ENCODE measurements around the gene NUP58. TPM values are rescaled to one million over a fixed set of nuclear protein-coding genes. Genes with fewer than 3 reads are reported as not detected.

NUP58 gene
- total and polyA plus RNA-seq, 4 donors, result 9.6 to 43.1 (median 24.0) TPM

DNA sequence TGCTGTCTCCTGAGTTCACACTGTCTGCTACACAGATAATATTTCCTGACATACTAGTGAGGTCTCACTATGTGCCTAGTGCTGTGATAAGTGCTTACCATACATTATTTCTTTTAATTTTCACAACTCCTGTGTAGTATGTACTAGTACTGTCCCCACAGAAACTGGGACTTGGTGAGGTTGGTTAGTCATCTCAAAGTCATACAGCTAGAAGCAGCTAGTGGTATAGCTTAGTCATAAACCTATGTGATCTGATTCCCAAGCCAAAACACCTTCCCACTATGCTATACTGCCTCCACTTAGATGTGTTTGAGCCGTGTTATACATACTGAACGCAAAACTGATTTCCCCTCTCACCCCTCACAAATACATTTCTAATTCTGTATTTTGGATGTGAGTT lies 24.7 kb upstream of the NUP58 start:
- H3K4me3 ChIP-seq (ENCODE audit: low read length in 2 of 2), result no peak overlapping the region
- intact Hi-C loops (cut with DNase I), result no loop called here
- H3K27me3 ChIP-seq (ENCODE audit: control insufficient read depth in 1 of 2, insufficient read depth in 2 of 2, low read length in 1 of 2), result no peaks in the 10 kb centered on the region
- no peak for ATAC-seq (ENCODE audit: low FRiP score)
- no peak for DNase-seq
- WGBS, 2 donors, result 94 to 97% methylated on average over 2 of the region's 2 CpGs
- H3K4me1 ChIP-seq (ENCODE audit: control insufficient read depth in 1 of 2, insufficient read depth in 2 of 2, low read length in 2 of 2), result peaks cover 0 to 2% of the 10 kb centered on the region in 2 donors
- H3K27ac ChIP-seq (ENCODE audit: low read depth in 1 of 2, low read length in 2 of 2), result no peak overlapping the region
- no peaks in the 10 kb centered on the region for H3K36me3 ChIP-seq (ENCODE audit: control insufficient read depth in 1 of 2, insufficient read depth in 2 of 2, low read length in 1 of 2)
- no peaks in the 10 kb centered on the region for H3K9me3 ChIP-seq (ENCODE audit: control insufficient read depth, low read length)

DNA sequence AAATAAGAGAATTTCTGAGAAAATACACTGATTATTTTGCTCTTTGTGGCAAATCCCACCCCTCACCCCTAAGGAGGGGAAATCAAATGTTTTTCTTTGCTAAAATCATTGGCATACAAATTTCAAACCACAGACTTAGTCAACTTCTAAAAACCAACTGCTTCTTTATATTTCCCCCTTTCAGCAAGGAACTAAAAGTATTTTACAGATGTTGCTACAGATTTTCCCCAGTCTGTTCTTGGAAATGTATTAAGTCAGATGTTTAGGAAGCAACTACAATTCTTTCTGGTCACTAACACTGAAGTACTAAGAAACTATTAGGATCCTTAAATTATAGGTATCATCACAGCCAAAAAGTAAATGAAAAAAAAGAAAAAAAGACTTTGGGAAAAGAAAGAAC lies 21.0 kb upstream of the NUP58 start:
- no peak overlapping the region for H3K27ac ChIP-seq (ENCODE audit: low read depth in 1 of 2, low read length in 2 of 2)
- H3K4me1 ChIP-seq (ENCODE audit: control insufficient read depth in 1 of 2, insufficient read depth in 2 of 2, low read length in 2 of 2), result peaks cover 0 to 2% of the 10 kb centered on the region in 2 donors
- intact Hi-C loops (cut with DNase I), result no loop called here
- H3K27me3 ChIP-seq (ENCODE audit: control insufficient read depth in 1 of 2, insufficient read depth in 2 of 2, low read length in 1 of 2), result no peaks in the 10 kb centered on the region
- no peaks in the 10 kb centered on the region for H3K36me3 ChIP-seq (ENCODE audit: control insufficient read depth in 1 of 2, insufficient read depth in 2 of 2, low read length in 1 of 2)
- no peaks in the 10 kb centered on the region for H3K9me3 ChIP-seq (ENCODE audit: control insufficient read depth, low read length)
- H3K4me3 ChIP-seq (ENCODE audit: low read length in 2 of 2), result no peak overlapping the region
- DNase-seq (no peak), ATAC-seq (ENCODE audit: low FRiP score) (no peak)

DNA sequence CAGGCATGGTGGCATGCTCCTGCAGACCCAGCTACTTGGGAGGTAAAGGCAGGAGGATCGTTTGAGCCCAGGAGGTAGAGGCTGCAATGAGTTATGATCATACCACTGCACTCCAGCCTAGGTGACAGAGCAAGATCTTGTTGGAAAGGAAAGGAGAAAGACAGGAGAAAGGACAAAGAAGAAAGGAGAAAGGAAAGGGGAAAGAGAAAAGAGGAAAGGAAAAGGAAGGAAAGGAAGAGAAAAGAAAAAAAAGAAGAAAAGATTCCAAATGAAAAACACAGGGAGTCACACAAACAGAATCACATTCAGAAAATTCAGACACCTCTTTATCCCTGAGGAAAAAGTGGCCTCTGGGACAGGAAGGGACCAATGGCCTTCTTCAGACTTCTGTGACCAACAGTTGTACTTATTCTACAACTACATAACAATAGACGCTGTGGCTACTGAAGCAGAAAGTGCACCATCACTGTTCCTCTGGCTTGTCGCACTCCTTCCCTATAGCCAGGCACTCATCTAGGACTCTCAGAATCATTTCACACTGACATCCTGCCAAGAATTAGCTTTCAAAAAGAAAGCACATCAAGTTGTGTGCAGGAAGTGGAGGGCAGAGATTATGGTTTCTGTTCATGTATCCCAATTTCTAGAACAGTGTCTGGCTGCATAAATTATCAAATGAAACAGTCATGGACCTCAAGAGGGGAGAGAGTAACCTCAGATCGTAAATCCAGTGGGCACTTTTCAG lies 20.1 kb upstream of the NUP58 start:
- ATAC-seq (ENCODE audit: low FRiP score) (no peak), DNase-seq (no peak)
- Histone ChIP-seq H3K9me3 (ENCODE audit: control insufficient read depth, low read length) (no peaks in the 10 kb centered on the region), H3K4me1 (ENCODE audit: control insufficient read depth in 1 of 2, insufficient read depth in 2 of 2, low read length in 2 of 2) (peaks cover 2 to 3% of the 10 kb centered on the region in 2 donors), H3K36me3 (ENCODE audit: control insufficient read depth in 1 of 2, insufficient read depth in 2 of 2, low read length in 1 of 2) (no peaks in the 10 kb centered on the region), H3K27ac (ENCODE audit: low read depth in 1 of 2, low read length in 2 of 2) (no peak overlapping the region), H3K27me3 (ENCODE audit: control insufficient read depth in 1 of 2, insufficient read depth in 2 of 2, low read length in 1 of 2) (no peaks in the 10 kb centered on the region), H3K4me3 (ENCODE audit: low read length in 2 of 2) (no peak overlapping the region)
- WGBS, 2 donors, result 60 to 71% methylated on average over 4 of the region's 4 CpGs
- intact Hi-C loops (cut with DNase I), result no loop called here

DNA sequence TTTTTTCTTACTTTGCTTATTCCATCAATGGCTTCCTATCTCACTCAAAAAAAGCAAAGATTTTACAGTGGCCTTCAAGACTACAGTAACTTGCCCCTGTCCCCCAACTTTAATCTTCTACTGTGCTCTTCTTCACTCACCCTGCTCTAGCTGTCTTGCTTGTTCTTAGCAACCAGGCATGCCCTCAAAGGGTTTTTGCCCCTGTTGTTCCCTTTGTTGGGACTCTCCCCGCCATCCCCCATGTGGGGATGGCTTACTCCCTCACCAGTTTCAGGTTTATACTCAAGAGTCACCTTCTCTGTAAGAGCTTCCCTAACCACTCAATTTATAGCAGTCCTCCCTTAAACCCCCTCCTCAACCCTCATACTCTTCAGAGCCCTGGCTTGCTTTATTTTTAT lies 19.5 kb upstream of the NUP58 start:
- no peaks in the 10 kb centered on the region for H3K27me3 ChIP-seq (ENCODE audit: control insufficient read depth in 1 of 2, insufficient read depth in 2 of 2, low read length in 1 of 2)
- H3K9me3 ChIP-seq (ENCODE audit: control insufficient read depth, low read length), result no peaks in the 10 kb centered on the region
- ATAC-seq (ENCODE audit: low FRiP score), result no peak
- 91 to 100% methylated on average over 1 of the region's 1 CpG for WGBS, 2 donors
- intact Hi-C loops (cut with DNase I), result no loop called here
- no peak overlapping the region for H3K27ac ChIP-seq (ENCODE audit: low read depth in 1 of 2, low read length in 2 of 2)
- peaks cover 2 to 3% of the 10 kb centered on the region in 2 donors for H3K4me1 ChIP-seq (ENCODE audit: control insufficient read depth in 1 of 2, insufficient read depth in 2 of 2, low read length in 2 of 2)
- DNase-seq, result no peak
- H3K36me3 ChIP-seq (ENCODE audit: control insufficient read depth in 1 of 2, insufficient read depth in 2 of 2, low read length in 1 of 2), result no peaks in the 10 kb centered on the region
- no peak overlapping the region for H3K4me3 ChIP-seq (ENCODE audit: low read length in 2 of 2)

DNA sequence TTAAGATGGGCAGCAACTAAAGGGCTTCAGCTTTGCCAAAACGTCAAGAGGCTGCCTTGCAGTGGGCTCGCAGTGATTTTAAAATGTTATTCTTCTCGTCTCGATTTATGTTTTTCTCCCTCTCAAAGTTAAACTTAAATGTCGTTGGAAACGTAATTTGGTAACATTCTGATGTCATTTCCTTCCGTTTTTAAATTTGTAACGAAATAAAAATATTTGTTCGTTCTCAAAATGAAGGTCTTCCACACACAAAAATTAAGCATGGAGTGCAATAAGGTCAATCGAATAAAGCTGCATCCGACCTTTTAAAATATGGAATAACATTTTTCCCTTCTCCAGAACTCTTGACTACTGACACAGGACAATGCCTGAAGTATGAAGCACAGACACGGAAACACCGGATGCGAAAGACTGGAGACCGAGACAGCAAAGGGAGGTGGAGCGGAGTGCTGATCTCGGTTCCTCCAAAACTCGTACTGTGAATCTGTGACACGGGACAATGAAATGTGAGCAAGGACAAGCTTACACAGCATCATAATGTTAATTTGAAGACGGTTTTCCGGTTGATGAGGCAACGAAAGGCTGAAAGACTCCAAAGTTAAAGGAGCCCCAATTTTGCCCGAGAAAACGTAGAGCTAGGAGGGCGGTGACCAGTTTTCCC lies 15.0 kb upstream of the NUP58 start:
- Histone ChIP-seq H3K27ac (ENCODE audit: low read depth in 1 of 2, low read length in 2 of 2) (no peak overlapping the region), H3K4me3 (ENCODE audit: low read length in 2 of 2) (peak overlapping the region; percentile 77 to 95), H3K36me3 (ENCODE audit: control insufficient read depth in 1 of 2, insufficient read depth in 2 of 2, low read length in 1 of 2) (no peaks in the 10 kb centered on the region), H3K27me3 (ENCODE audit: control insufficient read depth in 1 of 2, insufficient read depth in 2 of 2, low read length in 1 of 2) (no peaks in the 10 kb centered on the region), H3K4me1 (ENCODE audit: control insufficient read depth in 1 of 2, insufficient read depth in 2 of 2, low read length in 2 of 2) (peaks cover 0 to 3% of the 10 kb centered on the region in 2 donors), H3K9me3 (ENCODE audit: control insufficient read depth, low read length) (no peaks in the 10 kb centered on the region)
- DNase-seq, result peak in 1 of 2 donors; percentile 54
- intact Hi-C loops (cut with DNase I), result no loop called here
- ATAC-seq (ENCODE audit: low FRiP score), result peak; percentile 60
- WGBS, 2 donors, result 1 to 2% methylated on average over 25 of the region's 25 CpGs

DNA sequence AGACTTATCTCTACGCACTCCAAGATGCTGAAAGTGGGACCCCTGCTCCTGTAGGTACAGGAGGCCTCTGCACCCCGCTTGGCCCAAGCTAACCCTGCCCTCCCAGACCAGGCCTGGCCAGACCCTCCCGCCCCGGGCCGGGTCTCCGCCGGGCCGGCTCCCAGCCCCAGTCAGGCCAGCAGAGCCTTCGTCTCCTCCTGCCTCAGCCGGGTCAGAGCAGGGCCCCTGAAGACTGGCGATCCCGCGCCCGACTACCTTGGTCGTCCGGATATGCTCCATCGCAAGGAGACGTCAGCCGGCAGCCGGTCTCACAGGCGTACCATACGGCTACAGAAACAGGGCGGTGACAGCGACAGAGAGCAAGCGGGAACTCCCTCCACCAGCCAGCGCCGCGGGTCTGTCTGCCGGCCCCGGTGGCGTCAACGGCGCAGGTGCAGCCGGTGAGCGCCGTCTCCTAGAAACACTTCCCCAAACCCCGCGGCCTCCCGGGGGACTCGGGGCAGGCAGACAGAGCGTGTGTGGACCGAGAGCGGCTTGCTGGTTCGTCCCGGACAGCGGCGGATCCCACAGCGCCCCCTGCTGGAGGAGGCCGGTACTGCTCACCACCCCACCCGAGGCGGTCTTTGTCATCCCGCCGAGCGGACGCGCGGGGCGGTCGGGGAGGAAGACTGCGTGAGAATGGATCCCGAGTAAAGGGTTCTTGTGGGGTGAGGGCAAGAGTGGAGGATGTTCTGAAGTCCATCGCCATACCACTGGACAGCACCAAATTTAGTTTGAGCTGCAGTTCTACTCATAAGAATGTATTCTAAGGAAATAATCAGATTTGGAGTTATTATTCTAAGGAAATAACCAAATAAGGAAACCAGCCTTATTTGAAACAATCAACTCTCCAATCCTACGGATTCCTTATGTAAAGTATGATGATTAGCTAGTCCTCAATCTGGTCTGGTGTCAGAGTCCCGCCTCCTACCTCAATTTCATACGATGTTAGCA lies 14.2 kb upstream of the NUP58 start, which contains the start of gene MTMR6:
MTMR6 (minus strand) TSS at position 520 of the 993 bp plus-strand sequence; CDS start at position 279, 241 bp downstream.
- peak within 1 kb of the TSS in 1 of 2 donors; percentile 60 for H3K27ac ChIP-seq (ENCODE audit: low read depth in 1 of 2, low read length in 2 of 2)
- H3K9me3 ChIP-seq (ENCODE audit: control insufficient read depth, low read length), result no peaks in the 10 kb centered on the region
- peak; percentile 95 to 99 for DNase-seq
- 1% methylated on average over 63 to 65 of the region's 65 CpGs for WGBS, 2 donors
- intact Hi-C loops (cut with DNase I), result loop anchor here in 1 of 2 donors (1.0 kb wide), 1 partner anchor 14 kb away; the partner anchor contains the start of gene NUP58
- peak; percentile 100 for ATAC-seq (ENCODE audit: low FRiP score)
- H3K27me3 ChIP-seq (ENCODE audit: control insufficient read depth in 1 of 2, insufficient read depth in 2 of 2, low read length in 1 of 2), result peaks cover 0 to 2% of the 10 kb centered on the region in 2 donors
- H3K36me3 ChIP-seq (ENCODE audit: control insufficient read depth in 1 of 2, insufficient read depth in 2 of 2, low read length in 1 of 2), result no peaks in the 10 kb centered on the region
- H3K4me3 ChIP-seq (ENCODE audit: low read length in 2 of 2), result peak within 1 kb of the TSS; percentile 77 to 95
- H3K4me1 ChIP-seq (ENCODE audit: control insufficient read depth in 1 of 2, insufficient read depth in 2 of 2, low read length in 2 of 2), result peaks cover 0 to 3% of the 10 kb centered on the region in 2 donors

DNA sequence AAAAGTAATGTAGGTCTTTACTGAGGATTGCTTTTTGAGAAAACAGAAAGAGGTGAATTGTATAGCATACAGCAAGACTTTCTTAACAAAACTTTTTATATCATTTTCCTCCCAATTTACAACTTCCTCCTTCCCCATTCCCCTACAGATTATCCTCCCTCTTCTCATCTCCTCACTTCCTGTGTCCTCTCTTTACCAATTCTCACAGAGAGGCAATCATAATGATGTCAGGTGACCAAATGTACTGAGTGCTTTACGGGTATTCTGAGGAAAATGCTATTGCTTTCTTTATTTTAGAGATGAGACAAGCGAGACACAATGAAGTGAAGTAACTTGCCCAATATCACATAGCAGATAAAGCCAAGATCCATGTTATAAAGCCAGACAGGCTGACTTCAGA lies 12.5 kb upstream of the NUP58 start:
- Histone ChIP-seq H3K4me3 (ENCODE audit: low read length in 2 of 2) (no peak overlapping the region), H3K27me3 (ENCODE audit: control insufficient read depth in 1 of 2, insufficient read depth in 2 of 2, low read length in 1 of 2) (peaks cover 0 to 2% of the 10 kb centered on the region in 2 donors), H3K4me1 (ENCODE audit: control insufficient read depth in 1 of 2, insufficient read depth in 2 of 2, low read length in 2 of 2) (peaks cover 0 to 3% of the 10 kb centered on the region in 2 donors), H3K36me3 (ENCODE audit: control insufficient read depth in 1 of 2, insufficient read depth in 2 of 2, low read length in 1 of 2) (no peaks in the 10 kb centered on the region), H3K9me3 (ENCODE audit: control insufficient read depth, low read length) (no peaks in the 10 kb centered on the region), H3K27ac (ENCODE audit: low read depth in 1 of 2, low read length in 2 of 2) (no peak overlapping the region)
- DNase-seq (no peak), ATAC-seq (ENCODE audit: low FRiP score) (no peak)
- WGBS, 2 donors, result 77 to 83% methylated on average over 2 of the region's 2 CpGs
- intact Hi-C loops (cut with DNase I), result no loop called here

DNA sequence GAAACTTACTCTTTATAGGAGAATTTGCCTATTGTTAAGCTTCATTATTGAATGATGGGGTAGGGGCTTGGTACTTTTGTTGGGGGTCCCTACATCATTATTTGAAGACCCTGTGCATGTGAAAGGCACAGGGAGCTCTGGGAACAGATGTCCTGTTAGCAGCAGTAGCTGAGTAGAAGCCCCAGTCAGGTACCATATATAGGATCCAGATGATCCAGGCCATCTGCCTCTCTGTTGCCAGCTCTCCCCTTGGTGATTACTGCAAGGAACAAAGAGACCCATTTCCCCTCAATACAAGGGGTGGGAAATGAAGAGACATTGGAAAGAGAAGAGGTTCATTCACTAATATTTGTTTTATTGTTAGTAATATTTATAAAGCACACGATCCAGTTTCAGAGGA lies 9.7 kb upstream of the NUP58 start:
- no peaks in the 10 kb centered on the region for H3K9me3 ChIP-seq (ENCODE audit: control insufficient read depth, low read length)
- intact Hi-C loops (cut with DNase I), result no loop called here
- no peak for DNase-seq
- H3K27ac ChIP-seq (ENCODE audit: low read depth in 1 of 2, low read length in 2 of 2), result no peak overlapping the region
- no peak overlapping the region for H3K4me3 ChIP-seq (ENCODE audit: low read length in 2 of 2)
- H3K36me3 ChIP-seq (ENCODE audit: control insufficient read depth in 1 of 2, insufficient read depth in 2 of 2, low read length in 1 of 2), result no peaks in the 10 kb centered on the region
- H3K4me1 ChIP-seq (ENCODE audit: control insufficient read depth in 1 of 2, insufficient read depth in 2 of 2, low read length in 2 of 2), result no peaks in the 10 kb centered on the region
- 73 to 84% methylated on average over 1 of the region's 1 CpG for WGBS, 2 donors
- peaks cover 0 to 2% of the 10 kb centered on the region in 2 donors for H3K27me3 ChIP-seq (ENCODE audit: control insufficient read depth in 1 of 2, insufficient read depth in 2 of 2, low read length in 1 of 2)
- ATAC-seq (ENCODE audit: low FRiP score), result no peak

All from aorta (tissue), 5 donors.